AG04450 (cell line): ENCODE results near the gene ARAP2. TPM values are rescaled to one million over a fixed set of nuclear protein-coding genes. Genes with fewer than 3 reads are reported as not detected.

ENCODE experiments used
- CTCF ChIA-PET: fragments of 300-600, 350-600 bp; formaldehyde crosslinking; extraction: SDS; loops from one replicate; lab custom pipeline; 2022; ENCODE audit warnings: antibody characterized with exemption, inconsistent platforms; lab: Charles Lee
- POLR2A ChIA-PET: fragments of 350-600 bp; formaldehyde crosslinking; extraction: SDS; loops from one replicate; lab custom pipeline; 2021; ENCODE audit warnings: antibody characterized with exemption, inconsistent platforms; lab: Yijun Ruan, JAX
- DNase-seq: peaks from one replicate; pipeline ENCODE4 v3.0.0-alpha.2; 2011; ENCODE audit warnings: low read depth, low spot score
- H3K27ac ChIP-seq: one replicate; pipeline ENCODE4 v1.5.1; 2012; ENCODE audit warnings: low read depth, low read length, control low read depth
- H3K27me3 ChIP-seq: one replicate; pipeline ENCODE4 v1.6.0; 2012; ENCODE audit warnings: low read length; ENCODE audit not compliant: control insufficient read depth, insufficient read depth
- H3K4me3 ChIP-seq: 2 replicates; pipeline ENCODE4 v1.5.1; 2011; ENCODE audit warnings: mild to moderate bottlenecking, low read depth, low read length, control low read depth
- H3K9me3 ChIP-seq: 2 replicates; pipeline ENCODE4 v1.5.1; 2012; ENCODE audit warnings: low read length; ENCODE audit not compliant: control insufficient read depth, insufficient read depth
- CTCF ChIP-seq: IDR thresholded peaks from 2 replicates; pipeline ENCODE4 v1.5.1; 2011; ENCODE audit warnings: low read depth, low read length, control low read depth, inconsistent platforms
- polyA plus RNA-seq: library from polyadenylated mRNA; depleted of rRNA; stranded (reverse); fragments of >200 nt; gene quantifications from 2 replicates; pipeline ENCODE4 v1.2.3, GENCODE V29; 2011

ARAP2 gene
- polyA plus RNA-seq, 1 experiment, result 0.11 TPM

- no peak for TF ChIP-seq CTCF
- Histone ChIP-seq H3K27me3 (no peaks in the 10 kb centered on the region), H3K4me3 (no peak overlapping the region), H3K27ac (no peak overlapping the region), H3K9me3 (peaks cover 2% of the 10 kb centered on the region; the same call in 1 of the 2 replicates)
- POLR2A ChIA-PET, result no interaction called here
- CTCF ChIA-PET, result no interaction called here
- no peak for DNase-seq
Observed at GRCh38 chr4:36078319-36078718, 166.0 kb downstream of the ARAP2 start.

GRCh38 chr4:36072529-36072928 lies 171.8 kb downstream of the ARAP2 start:
- Histone ChIP-seq H3K9me3 (peaks cover 2% of the 10 kb centered on the region; the same call in 1 of the 2 replicates), H3K4me3 (no peak overlapping the region), H3K27me3 (no peaks in the 10 kb centered on the region), H3K27ac (no peak overlapping the region)
- POLR2A ChIA-PET, result no interaction called here
- CTCF ChIA-PET, result no interaction called here
- DNase-seq, result no peak
- no peak for TF ChIP-seq CTCF

- H3K27ac ChIP-seq, result no peak overlapping the region
- no peaks in the 10 kb centered on the region for H3K27me3 ChIP-seq
- ChIA-PET CTCF (no interaction called here), POLR2A (no interaction called here)
- no peak overlapping the region for H3K4me3 ChIP-seq
- no peak for TF ChIP-seq CTCF
- DNase-seq, result no peak
- peaks cover 16% of the 10 kb centered on the region for H3K9me3 ChIP-seq
Observed at GRCh38 chr4:36067116-36067515, 177.2 kb downstream of the ARAP2 start.

GRCh38 chr4:36065274-36065871 lies 178.9 kb downstream of the ARAP2 start:
- POLR2A ChIA-PET, result no interaction called here
- TF ChIP-seq CTCF, result no peak

GRCh38 chr4:36064117-36064516 lies 180.2 kb downstream of the ARAP2 start:
- H3K9me3 ChIP-seq, result peaks cover 16% of the 10 kb centered on the region
- DNase-seq, result no peak
- no peak overlapping the region for H3K4me3 ChIP-seq
- ChIA-PET CTCF (no interaction called here), POLR2A (no interaction called here)
- no peak for TF ChIP-seq CTCF
- no peak overlapping the region for H3K27ac ChIP-seq
- H3K27me3 ChIP-seq, result no peaks in the 10 kb centered on the region

More at GRCh38 chr4:36065274-36065871, 178.9 kb downstream of the ARAP2 start:
- Histone ChIP-seq H3K27me3 (no peaks in the 10 kb centered on the region), H3K4me3 (no peak overlapping the region), H3K9me3 (peaks cover 16% of the 10 kb centered on the region), H3K27ac (no peak overlapping the region)
- CTCF ChIA-PET, result no interaction called here
- no peak for DNase-seq
